ENCODE data around the gene HTN3. TPM values are rescaled to one million over a fixed set of nuclear protein-coding genes. Genes with fewer than 3 reads are reported as not detected.
"Not testable (repeated sequence)": the region's sequence is repeated elsewhere in the genome, so short reads cannot be mapped to it uniquely, and the experiment has no call there.

The HTN3 gene
- not detected in 2 replicates for total RNA-seq

- H3K4me3 ChIP-seq (ENCODE audit: low read depth, low read length); DNase-seq (ENCODE audit: low read depth); H3K36me3 ChIP-seq (ENCODE audit: control insufficient read depth, insufficient read depth, low read length); H3K27me3 ChIP-seq (ENCODE audit: control insufficient read depth, insufficient read depth, low read length); FAIRE-seq: not testable (repeated sequence)
Measured at GRCh38 chr4:70028159-70028558, at the start of gene HTN3. Gene HTN3, plus strand, starts transcription at chr4:70028459. Its CDS starts 2,282 bp downstream, at chr4:70030741.

GRCh38 chr4:69984030-69984443, 44.2 kb upstream of the HTN3 start:
- no peaks in the 10 kb centered on the region for H3K36me3 ChIP-seq (ENCODE audit: control insufficient read depth, insufficient read depth, low read length)
- H3K27me3 ChIP-seq (ENCODE audit: control insufficient read depth, insufficient read depth, low read length), result no peaks in the 10 kb centered on the region
- peak; percentile 89 for DNase-seq (ENCODE audit: low read depth)
- no peak for TF ChIP-seq CTCF (IDR thresholded peaks at IDR 0.05; ENCODE audit: insufficient read depth, low read length, severe bottlenecking)
- H3K4me3 ChIP-seq (ENCODE audit: low read depth, low read length), result no peak overlapping the region
- no peak for FAIRE-seq

GRCh38 chr4:69986663-69987062, 41.6 kb upstream of the HTN3 start:
- H3K4me3 ChIP-seq (ENCODE audit: low read depth, low read length), result no peak overlapping the region
- no peaks in the 10 kb centered on the region for H3K36me3 ChIP-seq (ENCODE audit: control insufficient read depth, insufficient read depth, low read length)
- no peak for FAIRE-seq
- DNase-seq (ENCODE audit: low read depth), result no peak
- no peak for TF ChIP-seq CTCF (IDR thresholded peaks at IDR 0.05; ENCODE audit: insufficient read depth, low read length, severe bottlenecking)
- H3K27me3 ChIP-seq (ENCODE audit: control insufficient read depth, insufficient read depth, low read length), result no peaks in the 10 kb centered on the region

GRCh38 chr4:69991016-69991415, 37.2 kb upstream of the HTN3 start:
- Histone ChIP-seq H3K27me3 (ENCODE audit: control insufficient read depth, insufficient read depth, low read length) (no peaks in the 10 kb centered on the region), H3K36me3 (ENCODE audit: control insufficient read depth, insufficient read depth, low read length) (no peaks in the 10 kb centered on the region), H3K4me3 (ENCODE audit: low read depth, low read length) (no peak overlapping the region)
- DNase-seq (ENCODE audit: low read depth) (no peak), FAIRE-seq (no peak)
- no peak for TF ChIP-seq CTCF (IDR thresholded peaks at IDR 0.05; ENCODE audit: insufficient read depth, low read length, severe bottlenecking)

- TF ChIP-seq CTCF (IDR thresholded peaks at IDR 0.05; ENCODE audit: insufficient read depth, low read length, severe bottlenecking), result no peak
- no peak for FAIRE-seq
Measured at GRCh38 chr4:69994782-69995181, 33.5 kb upstream of the HTN3 start.

GRCh38 chr4:69995526-69996016, 32.7 kb upstream of the HTN3 start, which contains the start of gene STATH:
Gene STATH, plus strand, starts transcription at chr4:69995966. Its CDS starts 2,472 bp downstream, at chr4:69998438.
- H3K4me3 ChIP-seq (ENCODE audit: low read depth, low read length), result no peak within 1 kb of the TSS
- H3K36me3 ChIP-seq (ENCODE audit: control insufficient read depth, insufficient read depth, low read length), result no peaks in the 10 kb centered on the region
- no peak for FAIRE-seq
- no peaks in the 10 kb centered on the region for H3K27me3 ChIP-seq (ENCODE audit: control insufficient read depth, insufficient read depth, low read length)
- DNase-seq (ENCODE audit: low read depth), result peak; percentile 71
- TF ChIP-seq CTCF (IDR thresholded peaks at IDR 0.05; ENCODE audit: insufficient read depth, low read length, severe bottlenecking), result no peak

More at GRCh38 chr4:69994782-69995181, 33.5 kb upstream of the HTN3 start:
- no peaks in the 10 kb centered on the region for H3K36me3 ChIP-seq (ENCODE audit: control insufficient read depth, insufficient read depth, low read length)
- no peak for DNase-seq (ENCODE audit: low read depth)
- no peak overlapping the region for H3K4me3 ChIP-seq (ENCODE audit: low read depth, low read length)
- no peaks in the 10 kb centered on the region for H3K27me3 ChIP-seq (ENCODE audit: control insufficient read depth, insufficient read depth, low read length)

All from bronchial epithelial cell (primary cell).